Calu3 (cell line): Measurements from ENCODE around the gene L1CAM. TPM values are rescaled to one million over a fixed set of nuclear protein-coding genes. Genes with fewer than 3 reads are reported as not detected.

ENCODE experiments used
- BruUV-seq: library from RNA; stranded (reverse); fragments of 400-500 nt; replicated peaks from 2 replicates; lab custom pipeline; 2021; lab: Mats Ljungman, UMichigan
- CTCF ChIA-PET: fragments of 300-600 bp; sonication (Branson Sonifier 250); formaldehyde crosslinking; loops from one replicate; lab custom pipeline; 2022; ENCODE audit warnings: antibody characterized with exemption; lab: Charles Lee
- DNase-seq: peaks from one replicate; pipeline ENCODE4 v3.0.0; 2022
- H3K27ac Mint-ChIP-seq: one replicate; pipeline ENCODE4 v1.8.0; 2022; ENCODE audit warnings: mixed read lengths; ENCODE audit not compliant: unreplicated experiment
- H3K27me3 Mint-ChIP-seq: one replicate; pipeline ENCODE4 v1.8.0; 2022; ENCODE audit warnings: mixed read lengths; ENCODE audit not compliant: unreplicated experiment
- H3K36me3 Mint-ChIP-seq: one replicate; pipeline ENCODE4 v1.8.0; 2022; ENCODE audit warnings: mild to moderate bottlenecking, moderate library complexity, mixed read lengths; ENCODE audit not compliant: insufficient read depth, unreplicated experiment
- H3K4me1 Mint-ChIP-seq: one replicate; pipeline ENCODE4 v1.8.0; 2022; ENCODE audit warnings: mild to moderate bottlenecking, low read depth, mixed read lengths; ENCODE audit not compliant: unreplicated experiment
- H3K4me3 Mint-ChIP-seq: one replicate; pipeline ENCODE4 v1.8.0; 2022; ENCODE audit warnings: mild to moderate bottlenecking, low read depth, moderate library complexity, mixed read lengths; ENCODE audit not compliant: unreplicated experiment
- H3K9me3 Mint-ChIP-seq: one replicate; pipeline ENCODE4 v1.8.0; 2022; ENCODE audit warnings: low read depth, mixed read lengths; ENCODE audit not compliant: unreplicated experiment
- CTCF ChIP-seq: fragments of 200-600 bp; IDR thresholded peaks from one replicate; pipeline ENCODE4 v1.8.0; 2022; ENCODE audit warnings: antibody characterized with exemption; ENCODE audit not compliant: unreplicated experiment
- intact Hi-C: fragments of 100-400 bp; cut with micrococcal nuclease; formaldehyde crosslinking; loops from one replicate; pipeline ENCODE4 v1.10.0; 2022; ENCODE audit not compliant: unreplicated experiment
- total RNA-seq: library from RNA; stranded (reverse); gene quantifications from 2 replicates; pipeline ENCODE4 v1.2.3, GENCODE V29; 2022

The L1CAM gene
- total RNA-seq, 1 experiment from 2014 or later, result 14.2 TPM

DNA sequence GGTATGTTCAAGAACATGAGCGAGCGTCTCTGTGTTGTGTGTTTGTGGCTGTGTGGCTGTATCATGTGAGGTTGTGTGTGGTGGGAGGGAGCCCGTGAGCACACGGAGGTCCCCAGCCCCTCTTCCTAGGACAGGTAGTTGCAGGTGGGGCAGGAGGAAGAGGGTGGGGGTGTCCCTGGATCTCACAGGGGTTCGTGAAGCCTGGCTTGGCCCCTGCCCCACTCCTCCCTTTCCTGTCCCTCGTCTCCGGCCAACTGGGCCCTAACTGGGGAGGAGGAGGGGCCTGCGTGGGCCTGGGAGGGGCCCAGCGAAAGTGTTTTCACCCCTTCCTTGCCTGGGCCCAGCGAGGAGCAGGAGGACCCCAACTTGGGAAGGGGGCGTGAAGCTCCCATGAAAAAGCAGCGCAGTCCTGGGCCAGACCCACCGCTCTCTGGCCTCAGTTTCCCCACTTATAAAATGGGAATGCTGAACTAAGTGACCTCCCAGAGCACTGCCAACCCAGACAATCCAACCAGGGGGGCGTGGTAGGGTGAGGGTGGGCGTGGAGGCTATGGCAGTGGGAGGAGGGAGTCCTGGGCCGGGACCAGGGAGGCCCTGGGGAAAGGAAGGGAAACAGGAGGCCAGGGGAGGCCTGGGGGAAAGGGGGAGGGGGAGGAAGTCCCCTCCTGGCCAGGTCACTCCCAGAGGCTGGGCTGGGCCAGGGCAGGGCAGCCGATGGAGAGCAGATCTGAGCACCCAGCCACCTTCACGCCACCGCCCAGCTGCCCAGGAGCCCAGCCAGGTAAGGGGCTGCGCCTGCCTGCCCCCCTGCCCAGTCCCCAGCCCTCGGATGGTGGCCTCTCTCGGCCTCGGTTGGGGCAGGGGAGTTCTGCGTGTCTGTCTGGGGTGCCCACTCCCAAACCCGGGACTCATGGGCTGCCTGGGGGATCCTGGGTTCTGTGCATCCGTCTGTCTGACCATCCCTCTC is 18.3 kb upstream of the L1CAM start, which contains the start of gene AVPR2:
TSS of gene AVPR2 (plus strand) at position 683 of the 967 bp plus-strand sequence. CDS start 473 bp downstream, outside the sequence.
- H3K27ac Mint-ChIP-seq, result no peak within 1 kb of the TSS
- H3K4me1 Mint-ChIP-seq, result peaks cover 30% of the 10 kb centered on the region
- peaks cover 7% of the 10 kb centered on the region for H3K36me3 Mint-ChIP-seq
- TF ChIP-seq CTCF, result no peak
- DNase-seq, result no peak
- CTCF ChIA-PET, result no interaction called here
- intact Hi-C loops, result no loop called here
- H3K4me3 Mint-ChIP-seq, result no peak within 1 kb of the TSS
- H3K9me3 Mint-ChIP-seq, result no peaks in the 10 kb centered on the region
- no TSS peak for BruUV-seq
- H3K27me3 Mint-ChIP-seq, result peaks cover 34% of the 10 kb centered on the region

GRCh38 chrX:153903238-153903980 is 17.4 kb upstream of the L1CAM start:
- peaks cover 5% of the 10 kb centered on the region for H3K36me3 Mint-ChIP-seq
- peaks cover 26% of the 10 kb centered on the region for H3K27me3 Mint-ChIP-seq
- no peak overlapping the region for H3K4me3 Mint-ChIP-seq
- CTCF ChIA-PET, result no interaction called here
- BruUV-seq, result no TSS peak
- H3K9me3 Mint-ChIP-seq, result no peaks in the 10 kb centered on the region
- H3K4me1 Mint-ChIP-seq, result peaks cover 30% of the 10 kb centered on the region
- DNase-seq, result no peak
- no peak overlapping the region for H3K27ac Mint-ChIP-seq
- intact Hi-C loops, result no loop called here
- TF ChIP-seq CTCF, result no peak

GRCh38 chrX:153902385-153902784 is 16.4 kb upstream of the L1CAM start:
- DNase-seq, result no peak
- Mint-ChIP-seq H3K9me3 (no peaks in the 10 kb centered on the region), H3K27me3 (peaks cover 16% of the 10 kb centered on the region), H3K4me3 (no peak overlapping the region), H3K36me3 (peaks cover 5% of the 10 kb centered on the region), H3K4me1 (peaks cover 30% of the 10 kb centered on the region), H3K27ac (no peak overlapping the region)
- BruUV-seq, result no TSS peak
- intact Hi-C loops, result no loop called here
- CTCF ChIA-PET, result no interaction called here
- no peak for TF ChIP-seq CTCF

- no peak for TF ChIP-seq CTCF
- peaks cover 5% of the 10 kb centered on the region for H3K36me3 Mint-ChIP-seq
- no peak overlapping the region for H3K4me3 Mint-ChIP-seq
- BruUV-seq, result no TSS peak
- peaks cover 30% of the 10 kb centered on the region for H3K4me1 Mint-ChIP-seq
- H3K27me3 Mint-ChIP-seq, result peaks cover 10% of the 10 kb centered on the region
- intact Hi-C loops, result no loop called here
- H3K27ac Mint-ChIP-seq, result no peak overlapping the region
- CTCF ChIA-PET, result no interaction called here
- no peak for DNase-seq
- H3K9me3 Mint-ChIP-seq, result no peaks in the 10 kb centered on the region
Measured at GRCh38 chrX:153901753-153902140, 15.8 kb upstream of the L1CAM start.
